Measurements from ENCODE around the gene KLHL29. TPM values are rescaled to one million over a fixed set of nuclear protein-coding genes. Genes with fewer than 3 reads are reported as not detected.
A peak's percentile ranks its signal among the peaks of the same experiment; 100 is the strongest.

KLHL29 gene
- total RNA-seq, 6 experiments from 2014 or later: 1.2 to 10.2 (median 6.4) TPM

DNA sequence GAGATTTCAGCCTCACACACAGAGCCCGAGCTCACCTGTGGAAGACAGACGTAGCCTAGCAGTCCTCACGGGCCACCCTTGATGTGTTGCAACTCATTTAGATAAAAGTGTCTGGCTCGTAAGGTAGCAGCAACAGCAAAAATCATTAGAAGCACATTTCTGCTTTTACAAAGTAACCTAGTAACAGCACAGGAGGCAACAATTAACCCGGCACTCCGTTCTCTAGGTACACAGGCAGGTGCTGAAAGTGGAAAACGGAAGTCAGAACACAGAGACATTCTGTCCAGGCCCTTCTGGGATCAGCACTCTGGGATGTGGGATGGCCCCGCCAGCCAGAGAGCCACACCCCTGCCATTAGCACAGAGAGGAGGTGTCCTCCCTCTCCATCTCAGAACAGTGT lies 99.3 kb downstream of the KLHL29 start:
- no peak overlapping the region for H3K27ac ChIP-seq
- intact Hi-C loops (cut with DNase I): no loop called here
- no peaks in the 10 kb centered on the region for H3K36me3 ChIP-seq
- H3K27me3 ChIP-seq: no peaks in the 10 kb centered on the region
- DNase-seq (no peak), ATAC-seq (no peak)
- no peak overlapping the region for H3K4me3 ChIP-seq
- WGBS (ENCODE audit: insufficient coverage, low coverage, low lambda C conversion rate, missing lambda C conversion rate): 87% methylated on average over 5 of the region's 8 CpGs
- TF ChIP-seq, protein P1, sequence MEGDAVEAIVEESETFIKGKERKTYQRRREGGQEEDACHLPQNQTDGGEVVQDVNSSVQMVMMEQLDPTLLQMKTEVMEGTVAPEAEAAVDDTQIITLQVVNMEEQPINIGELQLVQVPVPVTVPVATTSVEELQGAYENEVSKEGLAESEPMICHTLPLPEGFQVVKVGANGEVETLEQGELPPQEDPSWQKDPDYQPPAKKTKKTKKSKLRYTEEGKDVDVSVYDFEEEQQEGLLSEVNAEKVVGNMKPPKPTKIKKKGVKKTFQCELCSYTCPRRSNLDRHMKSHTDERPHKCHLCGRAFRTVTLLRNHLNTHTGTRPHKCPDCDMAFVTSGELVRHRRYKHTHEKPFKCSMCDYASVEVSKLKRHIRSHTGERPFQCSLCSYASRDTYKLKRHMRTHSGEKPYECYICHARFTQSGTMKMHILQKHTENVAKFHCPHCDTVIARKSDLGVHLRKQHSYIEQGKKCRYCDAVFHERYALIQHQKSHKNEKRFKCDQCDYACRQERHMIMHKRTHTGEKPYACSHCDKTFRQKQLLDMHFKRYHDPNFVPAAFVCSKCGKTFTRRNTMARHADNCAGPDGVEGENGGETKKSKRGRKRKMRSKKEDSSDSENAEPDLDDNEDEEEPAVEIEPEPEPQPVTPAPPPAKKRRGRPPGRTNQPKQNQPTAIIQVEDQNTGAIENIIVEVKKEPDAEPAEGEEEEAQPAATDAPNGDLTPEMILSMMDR (IDR thresholded peaks at IDR 0.05): no peak
- TF ChIP-seq POLR2A (IDR thresholded peaks at IDR 0.05): no peak
- H3K4me1 ChIP-seq: no peaks in the 10 kb centered on the region
- no peaks in the 10 kb centered on the region for H3K9me3 ChIP-seq

DNA sequence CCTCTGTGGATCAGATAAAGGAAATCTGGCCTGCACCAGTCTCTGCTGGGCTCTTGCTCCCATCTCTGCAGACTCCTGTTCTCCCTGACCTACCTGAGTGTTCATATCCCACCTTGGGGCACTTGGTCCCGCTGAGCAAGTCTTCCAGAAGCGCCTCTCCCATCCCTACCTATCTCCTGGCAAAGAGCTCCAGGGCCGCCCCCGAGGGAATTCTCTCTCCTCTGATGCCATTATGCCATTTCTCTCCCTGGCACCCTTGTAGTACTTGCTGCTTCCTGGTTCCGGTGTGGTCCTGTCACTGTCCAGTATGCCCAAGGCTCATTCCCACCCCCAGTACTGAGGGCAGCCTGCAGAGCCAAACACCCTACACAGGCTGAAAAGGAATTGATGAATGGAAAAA lies 99.8 kb downstream of the KLHL29 start:
- intact Hi-C loops (cut with DNase I): no loop called here
- Histone ChIP-seq H3K27me3 (no peaks in the 10 kb centered on the region), H3K36me3 (no peaks in the 10 kb centered on the region), H3K9me3 (no peaks in the 10 kb centered on the region), H3K4me1 (no peaks in the 10 kb centered on the region), H3K27ac (no peak overlapping the region), H3K4me3 (no peak overlapping the region)
- 50% methylated on average over 2 of the region's 5 CpGs for WGBS (ENCODE audit: insufficient coverage, low coverage, low lambda C conversion rate, missing lambda C conversion rate)
- DNase-seq (peak in 1 of 3 donors; percentile 4), ATAC-seq (no peak)
- TF ChIP-seq POLR2A (IDR thresholded peaks at IDR 0.05): no peak
- TF ChIP-seq, protein P1 (IDR thresholded peaks at IDR 0.05): no peak

DNA sequence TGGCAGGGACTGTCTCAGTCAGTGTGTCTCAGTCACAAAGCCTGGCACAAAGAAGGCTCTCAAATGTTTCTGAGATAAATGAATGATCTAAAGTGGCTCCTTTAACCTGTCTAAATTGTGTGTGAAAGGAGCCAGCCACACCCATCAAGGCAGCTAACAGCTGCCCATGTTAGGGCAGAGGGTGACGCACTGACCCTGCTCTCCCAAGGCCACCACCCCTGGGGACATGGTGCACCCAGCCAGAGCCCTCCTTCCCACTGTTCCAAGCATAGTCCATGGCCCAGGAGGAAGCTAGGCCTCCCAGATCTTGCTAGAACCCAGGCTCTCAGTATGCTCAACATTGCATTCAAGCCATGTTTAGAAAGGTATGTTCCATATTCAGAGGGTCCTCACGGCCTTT lies 100.3 kb downstream of the KLHL29 start:
- Histone ChIP-seq H3K9me3 (no peaks in the 10 kb centered on the region), H3K36me3 (no peaks in the 10 kb centered on the region), H3K27ac (no peak overlapping the region), H3K27me3 (no peaks in the 10 kb centered on the region), H3K4me1 (no peaks in the 10 kb centered on the region), H3K4me3 (no peak overlapping the region)
- intact Hi-C loops (cut with DNase I): no loop called here
- WGBS (ENCODE audit: insufficient coverage, low coverage, low lambda C conversion rate, missing lambda C conversion rate): no CpG with 5 or more reads among the region's 2 CpGs
- ATAC-seq (no peak), DNase-seq (no peak)
- TF ChIP-seq, protein P1 (IDR thresholded peaks at IDR 0.05): no peak

DNA sequence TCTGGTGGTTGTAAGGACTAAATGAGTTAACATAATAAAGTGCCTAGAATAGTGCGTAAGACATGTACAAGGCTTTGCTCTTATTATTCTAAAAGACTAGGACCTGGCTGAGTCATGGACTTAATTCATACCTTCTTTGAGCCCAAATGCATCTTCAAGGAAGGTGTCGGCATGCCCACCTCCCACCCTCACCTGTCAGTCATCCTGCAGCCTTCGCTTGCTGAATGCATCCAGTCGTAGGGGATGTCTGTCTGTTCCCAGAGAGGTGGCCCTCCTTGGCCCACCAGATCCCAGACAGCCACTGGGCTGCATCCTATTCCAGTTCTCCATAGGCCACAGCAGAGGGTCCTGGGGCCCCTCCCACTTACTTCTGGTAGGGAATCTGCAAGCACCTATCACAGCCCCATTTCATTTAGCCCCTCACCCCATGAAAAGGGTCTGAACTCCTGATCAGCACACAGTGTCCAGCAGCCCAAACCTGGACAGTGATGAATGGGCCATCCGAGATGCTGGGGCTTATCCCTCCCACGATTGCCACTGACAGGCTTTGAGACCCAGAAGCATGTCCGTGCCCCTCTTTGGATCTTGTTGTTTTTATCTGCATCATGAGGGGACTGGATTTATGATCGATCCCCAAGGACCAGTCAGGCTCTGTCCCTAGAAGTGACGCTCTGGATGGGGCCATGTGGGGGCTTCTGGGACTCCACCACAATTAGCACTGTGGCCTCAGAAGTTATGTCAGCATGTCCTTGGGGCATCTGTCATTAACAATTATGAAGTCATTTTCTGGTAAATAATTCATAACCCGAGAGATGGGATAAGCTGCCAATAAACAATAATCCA lies 101.1 kb downstream of the KLHL29 start:
- Histone ChIP-seq H3K27me3 (no peaks in the 10 kb centered on the region), H3K9me3 (no peaks in the 10 kb centered on the region), H3K4me1 (no peaks in the 10 kb centered on the region), H3K36me3 (no peaks in the 10 kb centered on the region), H3K27ac (no peak overlapping the region), H3K4me3 (no peak overlapping the region)
- TF ChIP-seq, protein P1 (IDR thresholded peaks at IDR 0.05): no peak
- TF ChIP-seq POLR2A (IDR thresholded peaks at IDR 0.05): no peak
- WGBS (ENCODE audit: insufficient coverage, low coverage, low lambda C conversion rate, missing lambda C conversion rate): 88% methylated on average over 9 of the region's 10 CpGs
- ATAC-seq (no peak), DNase-seq (no peak)
- intact Hi-C loops (cut with DNase I): no loop called here
